Skeletal muscle satellite cell (primary cell): ENCODE measurements around the gene AKR1C4.
"Not testable (repeated sequence)": the region's sequence is repeated elsewhere in the genome, so short reads cannot be mapped to it uniquely, and the experiment has no call there.

Experiments used
- H3K27me3 ChIP-seq: 2 replicates; pipeline ENCODE4 v1.7.0; 2013; ENCODE audit warnings: low read length; ENCODE audit not compliant: control insufficient read depth, insufficient read depth
- H3K36me3 ChIP-seq: 2 replicates; pipeline ENCODE4 v1.7.0; 2013; ENCODE audit warnings: mild to moderate bottlenecking, control low read depth, low read length; ENCODE audit not compliant: insufficient read depth
- H3K4me1 ChIP-seq: 2 replicates; pipeline ENCODE4 v1.7.0; 2013; ENCODE audit warnings: low read length; ENCODE audit not compliant: control insufficient read depth, insufficient read depth
- H3K4me2 ChIP-seq: 2 replicates; pipeline ENCODE4 v1.7.0; 2013; ENCODE audit warnings: mild to moderate bottlenecking, low read length
- H3K4me3 ChIP-seq: 2 replicates; pipeline ENCODE4 v1.7.0; 2013; ENCODE audit warnings: low read length
- H3K9ac ChIP-seq: 2 replicates; pipeline ENCODE4 v1.7.0; 2013; ENCODE audit warnings: mild to moderate bottlenecking, low read depth, low read length, moderate library complexity
- H3K9me3 ChIP-seq: replicated peaks from 2 replicates; pipeline ENCODE4 v1.7.0; 2013; ENCODE audit warnings: mild to moderate bottlenecking, control low read depth, low read length

The AKR1C4 gene

GRCh38 chr10:5175581-5175980 is 21.1 kb upstream of the AKR1C4 start:
- H3K4me3 ChIP-seq, H3K9ac ChIP-seq, H3K4me1 ChIP-seq, H3K4me2 ChIP-seq, H3K27me3 ChIP-seq, H3K9me3 ChIP-seq, H3K36me3 ChIP-seq: not testable (repeated sequence)

- H3K36me3 ChIP-seq = not testable (repeated sequence)
These were observed 16.1 kb upstream of the AKR1C4 start for GRCh38 chr10:5180503-5180902.

GRCh38 chr10:5183923-5184322 is 12.7 kb upstream of the AKR1C4 start:
- Histone ChIP-seq H3K36me3 (no peaks in the 10 kb centered on the region), H3K4me1 (no peaks in the 10 kb centered on the region), H3K27me3 (no peaks in the 10 kb centered on the region)

More at GRCh38 chr10:5180503-5180902, 16.1 kb upstream of the AKR1C4 start:
- H3K9ac ChIP-seq, H3K27me3 ChIP-seq, H3K9me3 ChIP-seq, H3K4me3 ChIP-seq, H3K4me2 ChIP-seq, H3K4me1 ChIP-seq: not testable (repeated sequence)

GRCh38 chr10:5184987-5185775 is 11.5 kb upstream of the AKR1C4 start, which contains the start of gene AKR1C8:
Gene AKR1C8 (minus strand): TSS chr10:5185150. CDS start chr10:5185104, 46 bp downstream.
- H3K27me3 ChIP-seq = no peaks in the 10 kb centered on the region
- H3K36me3 ChIP-seq = no peaks in the 10 kb centered on the region
- no peak within 1 kb of the TSS for H3K4me3 ChIP-seq
- no peaks in the 10 kb centered on the region for H3K9me3 ChIP-seq
- no peak within 1 kb of the TSS for H3K4me2 ChIP-seq
- H3K4me1 ChIP-seq = no peaks in the 10 kb centered on the region
- no peak within 1 kb of the TSS for H3K9ac ChIP-seq

More at GRCh38 chr10:5183923-5184322, 12.7 kb upstream of the AKR1C4 start:
- H3K4me2 ChIP-seq = no peak overlapping the region
- H3K4me3 ChIP-seq = no peak overlapping the region
- H3K9ac ChIP-seq = no peak overlapping the region
- no peaks in the 10 kb centered on the region for H3K9me3 ChIP-seq

- H3K4me2 ChIP-seq = no peak overlapping the region
- no peaks in the 10 kb centered on the region for H3K36me3 ChIP-seq
These were observed 8.8 kb upstream of the AKR1C4 start for GRCh38 chr10:5187867-5188266.

GRCh38 chr10:5188358-5188757 is 8.3 kb upstream of the AKR1C4 start:
- no peaks in the 10 kb centered on the region for H3K9me3 ChIP-seq
- no peaks in the 10 kb centered on the region for H3K4me1 ChIP-seq
- no peak overlapping the region for H3K4me3 ChIP-seq
- H3K27me3 ChIP-seq = no peaks in the 10 kb centered on the region
- H3K9ac ChIP-seq = no peak overlapping the region
- no peaks in the 10 kb centered on the region for H3K36me3 ChIP-seq
- no peak overlapping the region for H3K4me2 ChIP-seq

More at GRCh38 chr10:5187867-5188266, 8.8 kb upstream of the AKR1C4 start:
- Histone ChIP-seq H3K27me3 (no peaks in the 10 kb centered on the region), H3K9me3 (no peaks in the 10 kb centered on the region), H3K4me1 (no peaks in the 10 kb centered on the region), H3K4me3 (no peak overlapping the region), H3K9ac (no peak overlapping the region)

- H3K27me3 ChIP-seq = no peaks in the 10 kb centered on the region
- H3K4me1 ChIP-seq = no peaks in the 10 kb centered on the region
- no peak overlapping the region for H3K4me2 ChIP-seq
- no peak overlapping the region for H3K4me3 ChIP-seq
- no peak overlapping the region for H3K9ac ChIP-seq
- no peaks in the 10 kb centered on the region for H3K36me3 ChIP-seq
- no peaks in the 10 kb centered on the region for H3K9me3 ChIP-seq
These were observed 2.2 kb upstream of the AKR1C4 start for GRCh38 chr10:5194431-5194830.

- no peaks in the 10 kb centered on the region for H3K9me3 ChIP-seq
- no peak overlapping the region for H3K9ac ChIP-seq
- H3K4me2 ChIP-seq = no peak overlapping the region
- no peaks in the 10 kb centered on the region for H3K4me1 ChIP-seq
- no peaks in the 10 kb centered on the region for H3K27me3 ChIP-seq
- no peaks in the 10 kb centered on the region for H3K36me3 ChIP-seq
- H3K4me3 ChIP-seq = no peak overlapping the region
These were observed 786 bp upstream of the AKR1C4 start for GRCh38 chr10:5195727-5196374.

- Histone ChIP-seq H3K36me3 (no peaks in the 10 kb centered on the region), H3K4me2 (no peak overlapping the region), H3K27me3 (no peaks in the 10 kb centered on the region), H3K4me3 (no peak overlapping the region), H3K9me3 (no peaks in the 10 kb centered on the region), H3K9ac (no peak overlapping the region), H3K4me1 (no peaks in the 10 kb centered on the region)
These were observed 1.7 kb downstream of the AKR1C4 start for GRCh38 chr10:5198386-5198785.

- no peaks in the 10 kb centered on the region for H3K36me3 ChIP-seq
- no peaks in the 10 kb centered on the region for H3K27me3 ChIP-seq
- H3K4me3 ChIP-seq = no peak overlapping the region
- H3K9ac ChIP-seq = no peak overlapping the region
- H3K9me3 ChIP-seq = no peaks in the 10 kb centered on the region
- no peak overlapping the region for H3K4me2 ChIP-seq
- no peaks in the 10 kb centered on the region for H3K4me1 ChIP-seq
These were observed 2.8 kb downstream of the AKR1C4 start for GRCh38 chr10:5199398-5199797.

- H3K36me3 ChIP-seq = no peaks in the 10 kb centered on the region
- no peak overlapping the region for H3K4me2 ChIP-seq
- H3K9me3 ChIP-seq = no peaks in the 10 kb centered on the region
- no peak overlapping the region for H3K4me3 ChIP-seq
- H3K9ac ChIP-seq = no peak overlapping the region
- peaks cover 7% of the 10 kb centered on the region for H3K27me3 ChIP-seq
- H3K4me1 ChIP-seq = no peaks in the 10 kb centered on the region
These were observed 10.2 kb downstream of the AKR1C4 start for GRCh38 chr10:5206799-5207198.

GRCh38 chr10:5209776-5210175 is 13.1 kb downstream of the AKR1C4 start:
- not testable (repeated sequence) for H3K9me3 ChIP-seq, H3K36me3 ChIP-seq, H3K4me3 ChIP-seq, H3K4me1 ChIP-seq, H3K4me2 ChIP-seq, H3K27me3 ChIP-seq, H3K9ac ChIP-seq
